ENCODE data around the gene KCNG4. TPM values are rescaled to one million over a fixed set of nuclear protein-coding genes. Genes with fewer than 3 reads are reported as not detected.

KCNG4 gene
- polyA plus RNA-seq (ENCODE audit: insufficient read length in 4 of 4) = under 1 TPM in 1 of 4 donors, not detected in 3; 0.05 TPM

GRCh38 chr16:84239909-84240308 lies at the start of gene KCNG4:
Gene KCNG4 (minus strand): TSS chr16:84240012. CDS start chr16:84237485, 2,527 bp downstream.
- no peak for DNase-seq (ENCODE audit: low read depth in 4 of 4, low spot score in 3 of 4)

DNA sequence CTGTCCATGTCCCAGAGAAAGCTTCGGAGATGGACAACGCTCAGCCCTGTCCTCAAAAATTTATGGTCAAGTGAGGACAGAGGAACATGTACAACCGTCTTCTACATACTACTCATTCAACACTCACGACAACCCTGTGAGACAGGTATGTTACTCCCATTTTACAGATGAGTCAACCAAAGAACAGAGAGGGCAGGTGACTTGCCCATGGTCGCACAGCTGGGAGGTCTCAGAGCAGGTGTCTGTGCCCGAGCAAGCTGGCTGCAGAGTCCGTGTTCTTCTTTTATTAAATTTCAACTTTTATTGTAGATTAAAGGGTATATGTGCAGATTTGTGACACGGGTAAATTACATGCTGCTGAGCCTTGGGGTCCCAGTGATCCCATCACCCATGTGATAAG lies 49.1 kb upstream of the KCNG4 start:
- no peak for DNase-seq (ENCODE audit: low read depth in 4 of 4, low spot score in 3 of 4)

DNA sequence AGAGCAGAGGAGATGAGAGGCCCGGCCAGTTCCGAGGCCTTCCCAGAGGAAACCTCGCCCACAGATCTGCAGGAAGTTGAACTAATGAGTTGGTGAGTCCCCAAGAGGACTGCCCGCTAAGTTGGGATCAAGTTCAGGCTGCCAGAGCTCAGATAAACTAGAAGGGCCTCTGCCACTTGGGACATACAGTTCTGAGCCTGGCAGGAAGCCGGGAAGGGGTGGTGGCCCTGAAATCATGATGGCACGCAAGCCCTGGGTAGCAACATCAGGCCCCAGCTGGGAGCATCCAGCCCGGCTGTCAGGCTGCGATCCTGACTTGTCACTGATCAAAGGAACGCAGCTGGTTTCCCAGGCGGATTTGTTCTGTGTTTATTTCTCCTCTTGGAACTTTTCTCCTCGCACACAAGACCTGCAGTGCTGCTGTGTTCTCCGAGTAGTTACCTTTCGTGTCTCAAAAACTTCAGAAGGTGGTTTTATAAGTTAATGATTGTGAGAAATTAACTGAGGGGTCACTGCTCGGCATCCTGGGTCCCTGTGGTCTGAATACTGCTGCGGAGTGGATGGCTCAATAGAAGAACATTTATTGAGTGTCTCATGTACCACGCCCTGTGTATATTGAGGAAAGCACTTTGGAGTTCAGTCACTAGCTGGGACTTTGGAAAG lies 46.9 kb upstream of the KCNG4 start:
- DNase-seq (ENCODE audit: low read depth in 4 of 4, low spot score in 3 of 4) = no peak

- no peak for DNase-seq (ENCODE audit: low read depth in 4 of 4, low spot score in 3 of 4)
These were observed 44.4 kb upstream of the KCNG4 start for GRCh38 chr16:84284154-84284722.

DNA sequence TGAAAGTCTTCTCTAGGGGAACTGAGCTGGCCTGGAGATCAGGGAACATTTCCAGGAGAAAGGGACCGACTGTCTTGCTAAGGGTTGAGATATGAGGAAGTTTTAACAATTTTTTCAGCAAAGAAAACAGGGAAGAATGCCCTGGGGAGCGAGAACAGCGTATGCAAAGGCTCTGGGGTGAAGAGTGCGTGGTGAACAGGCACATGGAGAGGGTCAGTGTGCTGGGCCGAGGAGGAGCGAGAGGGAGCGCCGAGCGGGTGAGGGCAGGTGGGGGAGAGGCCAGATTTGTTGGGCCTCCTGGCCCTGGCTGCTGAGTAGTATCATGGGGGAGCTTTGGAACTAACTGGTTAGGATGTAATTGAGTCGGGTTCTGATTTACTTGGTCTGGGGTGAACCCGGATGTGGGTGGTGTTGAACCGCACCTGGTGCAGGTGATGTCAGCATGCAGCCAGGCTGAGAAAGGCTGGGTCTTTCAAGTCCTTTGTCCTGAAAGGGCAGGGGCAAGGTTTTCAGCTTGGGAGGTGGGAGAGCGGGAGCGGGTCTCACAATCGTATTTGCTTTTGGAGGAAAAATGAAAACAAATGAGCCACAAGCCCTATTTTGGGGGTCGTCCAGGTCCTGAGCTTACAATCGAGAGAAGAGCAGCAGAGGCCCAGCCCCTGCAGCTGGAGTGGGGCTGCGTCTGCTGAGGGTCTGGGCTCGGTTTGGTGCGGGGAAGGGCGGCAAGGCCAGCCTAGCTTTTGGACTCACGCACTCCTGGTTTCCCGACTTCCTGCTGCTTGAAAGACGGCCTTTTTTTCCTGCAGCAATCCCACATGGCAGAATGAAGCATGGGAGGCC lies 43.7 kb upstream of the KCNG4 start:
- DNase-seq (ENCODE audit: low read depth in 4 of 4, low spot score in 3 of 4) = no peak

DNA sequence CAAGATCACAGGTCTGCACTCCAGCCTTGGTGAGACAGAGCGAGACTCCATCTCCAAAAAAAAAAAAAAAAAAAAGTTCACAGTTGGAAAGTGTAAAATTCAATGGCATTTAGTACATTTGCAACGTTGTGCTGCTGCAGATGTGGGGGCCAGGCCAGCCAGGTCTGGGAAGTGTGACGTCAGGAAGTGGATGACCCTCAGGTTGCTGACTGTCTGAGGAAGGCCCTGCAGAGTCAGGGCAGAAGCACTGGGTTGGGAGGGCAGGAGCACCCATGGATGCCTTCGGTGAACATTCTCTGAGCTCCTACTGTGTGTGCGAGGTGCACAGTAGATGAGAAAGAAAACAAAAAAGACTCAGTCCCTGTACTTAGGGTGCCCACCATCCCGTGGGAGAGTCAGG lies 42.7 kb upstream of the KCNG4 start:
- DNase-seq (ENCODE audit: low read depth in 4 of 4, low spot score in 3 of 4) = no peak

- DNase-seq (ENCODE audit: low read depth in 4 of 4, low spot score in 3 of 4) = no peak
These were observed 41.3 kb upstream of the KCNG4 start for GRCh38 chr16:84281074-84281473.

- DNase-seq (ENCODE audit: low read depth in 4 of 4, low spot score in 3 of 4) = no peak
These were observed 40.1 kb upstream of the KCNG4 start for GRCh38 chr16:84279881-84280280.

DNA sequence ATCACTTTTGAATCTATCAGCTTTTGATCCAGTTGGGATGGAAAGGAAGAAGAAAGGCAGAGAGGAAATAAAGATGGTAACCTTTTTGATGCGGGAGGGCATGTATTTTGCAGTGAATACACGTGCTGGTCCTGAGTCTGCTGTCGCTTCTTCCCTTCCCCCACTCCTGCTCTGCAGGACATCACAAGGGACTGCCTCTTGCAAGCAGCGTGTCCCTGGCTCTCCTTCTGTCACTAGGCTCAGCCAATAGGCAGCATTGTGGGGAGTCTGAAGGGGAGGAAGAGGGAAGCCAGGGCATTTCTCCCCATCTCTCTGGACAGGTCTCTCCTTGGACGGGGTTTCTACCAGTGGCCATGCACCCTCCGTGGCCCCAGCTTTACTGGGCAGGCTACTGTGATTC lies 39.2 kb upstream of the KCNG4 start:
- no peak for DNase-seq (ENCODE audit: low read depth in 4 of 4, low spot score in 3 of 4)

- DNase-seq (ENCODE audit: low read depth in 4 of 4, low spot score in 3 of 4) = no peak
These were observed 38.5 kb upstream of the KCNG4 start for GRCh38 chr16:84278333-84278732.

DNA sequence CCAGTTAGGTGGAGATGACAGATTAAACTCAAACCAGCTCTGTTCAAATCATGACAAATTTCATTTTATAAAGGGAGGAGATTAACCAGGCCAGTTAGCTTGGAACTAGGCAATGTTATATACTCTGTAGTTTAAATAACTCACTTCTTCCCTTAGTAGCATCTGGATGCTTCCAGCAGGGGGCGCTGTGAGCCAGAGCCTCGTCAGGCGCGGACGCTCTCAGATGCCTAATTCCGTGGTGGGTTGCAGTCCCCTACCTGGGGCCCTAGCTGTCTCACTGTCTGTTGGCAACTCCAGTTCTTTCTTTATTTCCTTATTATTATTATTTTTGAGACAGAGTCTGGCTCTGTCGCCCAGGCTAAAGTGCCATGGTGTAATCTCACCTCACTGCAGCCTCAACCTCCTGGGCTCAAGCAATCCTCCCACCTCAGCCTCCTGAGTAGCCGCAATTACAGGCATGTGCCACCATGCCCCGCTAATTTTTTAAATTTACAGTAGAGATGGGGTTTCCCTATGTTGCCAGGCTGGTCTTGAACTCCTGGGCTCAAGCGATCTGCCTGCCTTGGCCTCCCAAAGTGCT lies 37.5 kb upstream of the KCNG4 start:
- peak in 2 of 4 donors; percentile 52 to 53 for DNase-seq (ENCODE audit: low read depth in 4 of 4, low spot score in 3 of 4)

- no peak for DNase-seq (ENCODE audit: low read depth in 4 of 4, low spot score in 3 of 4)
These were observed 35.9 kb upstream of the KCNG4 start for GRCh38 chr16:84275585-84276151.

DNA sequence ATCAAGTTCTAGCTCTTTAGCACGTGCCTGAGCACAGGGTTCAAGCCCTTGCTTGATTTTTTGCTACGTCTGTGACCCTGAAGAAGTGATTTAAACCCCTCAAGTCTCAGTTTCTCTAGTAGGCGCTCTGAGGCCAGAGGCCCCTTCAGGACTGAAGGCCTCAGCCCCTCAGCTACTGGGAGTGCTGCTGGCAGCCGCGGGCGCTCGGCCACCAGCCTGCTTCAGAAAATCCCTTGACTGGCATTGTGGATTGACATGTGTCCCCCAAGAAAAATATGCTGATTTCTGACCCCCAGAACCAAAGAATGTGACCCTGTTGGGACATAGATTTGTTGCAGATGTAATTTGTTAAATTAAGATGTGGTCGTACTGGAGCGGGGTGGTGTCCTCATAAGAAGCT lies 34.7 kb upstream of the KCNG4 start:
- no peak for DNase-seq (ENCODE audit: low read depth in 4 of 4, low spot score in 3 of 4)

DNA sequence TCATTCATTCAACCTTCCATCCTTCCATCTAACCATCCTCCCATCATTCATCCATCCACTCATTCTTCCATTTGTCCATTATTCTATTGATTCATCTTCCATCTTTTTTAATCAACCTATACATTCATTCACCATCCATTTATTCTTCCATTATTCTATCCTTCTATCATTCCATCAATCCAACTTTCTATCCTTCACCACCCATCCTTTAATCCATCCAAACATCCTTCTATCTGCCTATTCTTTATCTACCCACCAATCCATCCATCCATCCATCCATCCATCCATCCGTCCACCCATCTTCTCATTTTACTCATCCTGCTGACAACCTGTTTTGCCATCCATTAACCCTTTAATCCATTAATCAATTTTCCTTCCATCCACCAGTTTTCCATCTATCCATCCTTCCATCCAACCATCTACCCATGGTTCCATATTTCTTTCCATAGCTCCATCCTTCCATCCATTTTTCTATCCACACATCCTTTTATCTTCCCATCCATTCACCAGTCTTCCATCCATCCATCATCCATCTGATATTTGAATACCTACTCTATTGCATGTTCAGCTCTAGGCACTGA lies 33.0 kb upstream of the KCNG4 start:
- no peak for DNase-seq (ENCODE audit: low read depth in 4 of 4, low spot score in 3 of 4)

DNA sequence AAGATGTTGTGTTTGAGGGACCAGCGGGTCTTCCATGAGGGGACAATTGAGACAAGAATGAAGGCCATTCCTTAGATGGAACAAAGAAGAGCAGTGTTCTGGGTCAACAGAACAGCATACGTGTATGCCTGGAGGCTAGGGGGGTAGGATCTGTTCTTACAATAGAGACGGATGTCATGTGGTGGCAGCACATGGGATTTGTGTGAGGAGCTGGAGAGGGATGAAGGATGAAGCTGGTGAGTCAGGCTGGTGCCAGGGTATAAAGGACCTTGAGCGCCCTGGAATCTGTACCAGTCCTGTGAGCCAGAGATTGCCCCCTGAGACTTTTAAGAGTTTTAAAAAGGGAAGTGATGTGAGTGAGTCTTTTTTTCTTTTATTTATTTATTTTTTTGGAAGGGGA lies 32.1 kb upstream of the KCNG4 start:
- no peak for DNase-seq (ENCODE audit: low read depth in 4 of 4, low spot score in 3 of 4)

GRCh38 chr16:84271037-84271436 lies 31.2 kb upstream of the KCNG4 start:
- no peak for DNase-seq (ENCODE audit: low read depth in 4 of 4, low spot score in 3 of 4)

- no peak for DNase-seq (ENCODE audit: low read depth in 4 of 4, low spot score in 3 of 4)
These were observed 30.7 kb upstream of the KCNG4 start for GRCh38 chr16:84270531-84270930.

GRCh38 chr16:84270071-84270470 lies 30.3 kb upstream of the KCNG4 start:
- no peak for DNase-seq (ENCODE audit: low read depth in 4 of 4, low spot score in 3 of 4)

- peak; percentile 44 to 82 (median 66) for DNase-seq (ENCODE audit: low read depth in 4 of 4, low spot score in 3 of 4)
These were observed 28.7 kb upstream of the KCNG4 start for GRCh38 chr16:84268291-84269040.

- no peak for DNase-seq (ENCODE audit: low read depth in 4 of 4, low spot score in 3 of 4)
These were observed 27.6 kb upstream of the KCNG4 start for GRCh38 chr16:84267380-84267779.
